ENCODE measurements around the gene OR6S1. TPM values are rescaled to one million over a fixed set of nuclear protein-coding genes. Genes with fewer than 3 reads are reported as not detected.
"Not testable (repeated sequence)": the region's sequence is repeated elsewhere in the genome, so short reads cannot be mapped to it uniquely, and the experiment has no call there.

OR6S1 gene
- total RNA-seq, 4 donors from 2014 or later, result not detected

GRCh38 chr14:20606190-20606901, 35.1 kb downstream of the OR6S1 start:
- Histone ChIP-seq H3K4me1 (peaks cover 10% of the 10 kb centered on the region), H3K27me3 (no peaks in the 10 kb centered on the region), H3K9me3 (no peaks in the 10 kb centered on the region), H3K27ac (no peak overlapping the region), H3K4me3 (no peak overlapping the region), H3K36me3 (no peaks in the 10 kb centered on the region)
- no peak for DNase-seq (ENCODE audit: low spot score in 2 of 2)
- 45% methylated on average over 8 of the region's 8 CpGs for WGBS
- peak in 1 of 2 donors; percentile 39 for TF ChIP-seq CTCF (IDR thresholded peaks at IDR 0.05)
- no peak for TF ChIP-seq POLR2AphosphoS5 (IDR thresholded peaks at IDR 0.05)

GRCh38 chr14:20603813-20604690, 37.4 kb downstream of the OR6S1 start:
- Histone ChIP-seq H3K27me3 (no peaks in the 10 kb centered on the region), H3K36me3 (no peaks in the 10 kb centered on the region), H3K9me3 (no peaks in the 10 kb centered on the region), H3K4me3 (no peak overlapping the region), H3K27ac (no peak overlapping the region), H3K4me1 (no peaks in the 10 kb centered on the region)
- TF ChIP-seq POLR2AphosphoS5 (IDR thresholded peaks at IDR 0.05) (no peak), POLR2A (IDR thresholded peaks at IDR 0.05) (no peak), CTCF (IDR thresholded peaks at IDR 0.05) (no peak), EP300 (IDR thresholded peaks at IDR 0.05) (no peak)
- 81% methylated on average over 9 of the region's 13 CpGs for WGBS
- DNase-seq (ENCODE audit: low spot score in 2 of 2), result no peak

GRCh38 chr14:20602583-20602982, 38.9 kb downstream of the OR6S1 start:
- Histone ChIP-seq H3K4me3 (no peak overlapping the region), H3K9me3 (no peaks in the 10 kb centered on the region), H3K27ac (no peak overlapping the region), H3K4me1 (no peaks in the 10 kb centered on the region), H3K27me3 (no peaks in the 10 kb centered on the region), H3K36me3 (no peaks in the 10 kb centered on the region)
- 84% methylated on average over 9 of the region's 9 CpGs for WGBS
- no peak for TF ChIP-seq CTCF (IDR thresholded peaks at IDR 0.05)
- no peak for TF ChIP-seq POLR2AphosphoS5 (IDR thresholded peaks at IDR 0.05)
- no peak for TF ChIP-seq POLR2A (IDR thresholded peaks at IDR 0.05)
- no peak for TF ChIP-seq EP300 (IDR thresholded peaks at IDR 0.05)
- DNase-seq (ENCODE audit: low spot score in 2 of 2), result no peak

GRCh38 chr14:20601522-20601921, 40.0 kb downstream of the OR6S1 start:
- Histone ChIP-seq H3K9me3 (no peaks in the 10 kb centered on the region), H3K4me3 (no peak overlapping the region), H3K36me3 (no peaks in the 10 kb centered on the region), H3K27ac (no peak overlapping the region), H3K27me3 (no peaks in the 10 kb centered on the region), H3K4me1 (no peaks in the 10 kb centered on the region)
- TF ChIP-seq POLR2A (IDR thresholded peaks at IDR 0.05) (no peak), EP300 (IDR thresholded peaks at IDR 0.05) (no peak), POLR2AphosphoS5 (IDR thresholded peaks at IDR 0.05) (no peak), CTCF (IDR thresholded peaks at IDR 0.05) (no peak)
- 64% methylated on average over 7 of the region's 12 CpGs for WGBS
- no peak for DNase-seq (ENCODE audit: low spot score in 2 of 2)

- Histone ChIP-seq H3K4me1 (no peaks in the 10 kb centered on the region), H3K4me3 (no peak overlapping the region), H3K36me3 (no peaks in the 10 kb centered on the region), H3K27ac (no peak overlapping the region), H3K9me3 (no peaks in the 10 kb centered on the region), H3K27me3 (peaks cover 3% of the 10 kb centered on the region)
- TF ChIP-seq POLR2A (IDR thresholded peaks at IDR 0.05), result no peak
- no peak for TF ChIP-seq CTCF (IDR thresholded peaks at IDR 0.05)
- no peak for TF ChIP-seq EP300 (IDR thresholded peaks at IDR 0.05)
- TF ChIP-seq POLR2AphosphoS5 (IDR thresholded peaks at IDR 0.05), result no peak
- 70% methylated on average over 1 of the region's 1 CpG for WGBS
- DNase-seq (ENCODE audit: low spot score in 2 of 2), result no peak
Measured at GRCh38 chr14:20597108-20597507, 44.4 kb downstream of the OR6S1 start.

- H3K27me3 ChIP-seq; DNase-seq (ENCODE audit: low spot score in 2 of 2); H3K4me3 ChIP-seq; H3K36me3 ChIP-seq; H3K4me1 ChIP-seq; H3K9me3 ChIP-seq; H3K27ac ChIP-seq: not testable (repeated sequence)
- WGBS, result 88% methylated on average over 3 of the region's 3 CpGs
Measured at GRCh38 chr14:20595726-20596125, 45.8 kb downstream of the OR6S1 start.

Data from suprapubic skin (tissue), 4 donors.